ENCODE data around the gene ZC3H6.
A peak's percentile ranks its signal among the peaks of the same experiment; 100 is the strongest.

The ZC3H6 gene, protein sequence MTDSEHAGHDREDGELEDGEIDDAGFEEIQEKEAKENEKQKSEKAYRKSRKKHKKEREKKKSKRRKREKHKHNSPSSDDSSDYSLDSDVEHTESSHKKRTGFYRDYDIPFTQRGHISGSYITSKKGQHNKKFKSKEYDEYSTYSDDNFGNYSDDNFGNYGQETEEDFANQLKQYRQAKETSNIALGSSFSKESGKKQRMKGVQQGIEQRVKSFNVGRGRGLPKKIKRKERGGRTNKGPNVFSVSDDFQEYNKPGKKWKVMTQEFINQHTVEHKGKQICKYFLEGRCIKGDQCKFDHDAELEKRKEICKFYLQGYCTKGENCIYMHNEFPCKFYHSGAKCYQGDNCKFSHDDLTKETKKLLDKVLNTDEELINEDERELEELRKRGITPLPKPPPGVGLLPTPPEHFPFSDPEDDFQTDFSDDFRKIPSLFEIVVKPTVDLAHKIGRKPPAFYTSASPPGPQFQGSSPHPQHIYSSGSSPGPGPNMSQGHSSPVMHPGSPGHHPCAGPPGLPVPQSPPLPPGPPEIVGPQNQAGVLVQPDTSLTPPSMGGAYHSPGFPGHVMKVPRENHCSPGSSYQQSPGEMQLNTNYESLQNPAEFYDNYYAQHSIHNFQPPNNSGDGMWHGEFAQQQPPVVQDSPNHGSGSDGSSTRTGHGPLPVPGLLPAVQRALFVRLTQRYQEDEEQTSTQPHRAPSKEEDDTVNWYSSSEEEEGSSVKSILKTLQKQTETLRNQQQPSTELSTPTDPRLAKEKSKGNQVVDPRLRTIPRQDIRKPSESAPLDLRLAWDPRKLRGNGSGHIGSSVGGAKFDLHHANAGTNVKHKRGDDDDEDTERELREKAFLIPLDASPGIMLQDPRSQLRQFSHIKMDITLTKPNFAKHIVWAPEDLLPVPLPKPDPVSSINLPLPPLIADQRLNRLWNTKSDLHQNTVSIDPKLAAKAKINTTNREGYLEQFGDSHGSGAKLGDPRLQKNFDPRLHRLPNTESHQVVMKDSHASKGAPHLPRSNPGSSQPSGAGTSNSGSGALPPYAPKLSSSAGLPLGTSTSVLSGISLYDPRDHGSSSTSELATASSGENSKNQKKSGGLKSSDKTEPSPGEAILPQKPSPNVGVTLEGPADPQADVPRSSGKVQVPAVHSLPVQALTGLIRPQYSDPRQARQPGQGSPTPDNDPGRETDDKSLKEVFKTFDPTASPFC

DNA sequence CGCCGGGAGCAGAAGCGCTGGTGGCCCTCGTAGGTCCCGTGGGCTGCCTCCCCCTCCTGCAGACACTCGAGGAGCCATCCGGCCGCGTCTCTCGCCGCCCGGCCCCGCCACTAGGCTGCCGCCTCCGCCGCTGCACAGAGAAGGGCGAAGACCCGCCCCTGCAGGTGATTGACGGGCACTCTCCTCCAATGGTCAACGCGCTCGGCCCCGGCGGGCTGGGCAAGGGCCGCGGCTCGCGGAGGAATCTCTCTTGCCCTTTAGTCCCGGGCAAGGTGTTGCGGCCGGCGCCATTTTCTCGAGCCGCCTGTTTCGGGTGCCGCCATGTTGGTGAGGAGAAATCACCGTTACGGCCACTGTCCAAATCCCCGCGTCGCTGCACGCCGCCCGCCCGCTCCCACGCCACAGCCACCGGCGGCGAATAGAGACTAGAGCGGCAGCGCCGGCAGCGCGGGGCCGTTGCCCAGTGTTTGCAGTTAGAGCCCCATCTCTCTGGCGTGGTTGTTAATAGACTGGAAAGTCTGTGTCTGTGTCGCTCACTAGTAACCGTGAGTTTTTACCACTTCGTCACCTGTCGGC lies at the start of gene ZC3H6:
ZC3H6 (plus strand) TSS at position 287 of the 576 bp plus-strand sequence. CDS start 398 bp downstream, outside the sequence.
- DNase-seq, result peak; percentile 97

DNA sequence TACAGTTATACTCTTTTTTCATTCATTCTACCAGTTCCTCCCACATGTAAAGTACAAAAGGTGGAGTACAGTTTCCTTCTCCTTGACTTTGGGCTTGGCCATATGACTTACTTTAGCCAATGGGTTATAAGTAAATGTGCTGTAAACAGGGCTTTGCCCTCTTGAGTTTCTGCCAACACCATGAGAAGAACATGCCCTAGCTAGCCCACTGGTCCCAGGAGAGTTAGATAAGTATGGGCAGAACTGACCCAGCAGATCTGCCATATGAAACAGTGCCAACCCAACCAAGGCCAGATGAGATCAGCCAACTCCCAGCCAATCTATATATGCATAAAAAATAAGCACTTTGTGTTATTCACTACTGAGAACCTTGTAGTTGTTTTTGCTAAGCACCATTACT lies 46.0 kb upstream of the ZC3H6 start:
- DNase-seq, result no peak

DNA sequence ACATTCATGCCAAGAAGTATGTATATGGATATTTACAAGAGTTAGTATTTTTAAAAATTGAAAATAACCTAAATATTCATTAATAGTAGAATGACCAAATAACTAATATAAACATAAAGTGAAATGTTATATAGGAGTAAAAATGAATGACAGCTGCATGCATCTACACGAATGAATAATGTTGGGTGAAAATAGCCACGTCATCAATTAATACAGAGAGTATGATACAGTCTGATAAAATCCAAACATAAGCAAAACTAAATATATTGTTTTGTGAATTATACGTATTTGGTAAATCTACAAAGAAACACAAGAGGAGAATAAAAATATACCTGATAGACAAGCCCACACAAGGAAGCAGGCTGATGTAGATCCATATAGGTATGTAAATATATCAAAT lies 45.0 kb upstream of the ZC3H6 start:
- DNase-seq, result no peak

DNA sequence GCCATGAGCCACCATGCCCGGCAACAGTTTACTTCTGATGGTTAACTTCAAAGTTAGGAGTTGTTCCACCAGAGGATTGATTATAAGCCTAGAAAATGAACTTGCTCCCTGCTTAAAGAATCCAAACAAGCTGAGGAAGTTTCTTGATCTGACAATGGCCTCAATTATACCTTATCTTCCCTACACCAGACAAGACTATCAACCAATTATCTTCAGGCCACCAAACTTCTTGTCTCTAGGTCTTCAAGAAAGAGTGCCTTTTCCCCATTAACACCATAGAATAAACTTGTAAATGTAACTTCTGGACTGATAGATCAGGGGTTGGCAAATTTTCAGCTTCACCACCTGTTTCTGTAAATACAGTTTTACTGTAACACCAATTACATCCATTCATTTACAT lies 35.5 kb upstream of the ZC3H6 start:
- no peak for DNase-seq

DNA sequence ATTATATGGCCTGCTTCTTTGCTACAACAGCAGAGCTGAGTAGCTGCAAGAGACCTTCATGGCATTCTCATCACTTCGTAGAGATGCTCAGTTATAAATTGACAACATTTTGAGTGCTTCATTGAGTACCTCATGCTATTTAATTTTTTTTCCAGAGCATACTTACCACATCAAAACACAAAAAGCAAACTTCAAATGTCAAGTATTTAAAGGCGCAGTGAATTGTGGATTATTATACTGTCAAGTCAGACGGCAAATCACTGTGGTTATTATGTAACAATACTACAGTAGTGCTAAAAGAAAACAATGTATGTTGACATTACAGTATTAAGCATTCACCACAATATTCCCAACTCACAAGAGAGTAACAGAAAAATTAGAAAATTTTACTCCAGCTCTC lies 33.0 kb upstream of the ZC3H6 start:
- no peak for DNase-seq

DNA sequence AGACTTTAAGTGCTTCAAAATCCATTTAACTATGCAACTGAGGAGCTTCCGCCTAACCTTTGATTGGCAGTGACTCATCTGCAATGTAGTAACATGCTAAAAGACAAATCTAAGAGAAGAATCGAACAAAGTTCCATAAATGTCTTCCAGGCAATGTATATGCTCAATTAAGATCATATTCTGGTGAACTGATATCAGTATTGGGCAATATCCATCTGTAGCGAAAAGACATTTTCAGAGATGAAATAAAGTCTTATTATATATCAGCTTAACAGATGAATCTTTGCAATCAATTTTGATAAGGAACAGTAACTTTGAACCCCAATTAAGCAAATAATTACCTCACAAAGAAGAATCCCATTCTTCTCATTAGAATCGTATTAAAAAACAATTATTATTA lies 32.2 kb upstream of the ZC3H6 start:
- DNase-seq, result no peak

DNA sequence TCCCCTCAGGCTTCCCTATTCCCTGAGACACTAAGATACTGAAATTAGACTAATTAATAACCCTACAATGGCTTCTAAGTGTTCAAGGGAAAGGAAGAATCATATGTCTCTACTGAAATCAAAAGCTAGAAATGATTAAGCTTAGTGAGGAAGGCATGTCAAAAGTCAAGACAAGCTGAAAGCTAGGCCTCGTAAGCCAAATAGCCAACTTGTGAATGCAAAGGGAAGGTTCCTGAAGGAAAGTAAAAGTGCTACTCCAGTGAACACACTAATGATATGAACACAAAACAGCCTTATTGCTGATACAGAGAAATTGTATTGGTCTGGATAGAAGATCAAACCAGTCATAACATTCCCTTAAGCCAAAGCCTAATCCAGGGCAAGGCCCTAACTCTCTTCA lies 30.5 kb upstream of the ZC3H6 start:
- no peak for DNase-seq

DNA sequence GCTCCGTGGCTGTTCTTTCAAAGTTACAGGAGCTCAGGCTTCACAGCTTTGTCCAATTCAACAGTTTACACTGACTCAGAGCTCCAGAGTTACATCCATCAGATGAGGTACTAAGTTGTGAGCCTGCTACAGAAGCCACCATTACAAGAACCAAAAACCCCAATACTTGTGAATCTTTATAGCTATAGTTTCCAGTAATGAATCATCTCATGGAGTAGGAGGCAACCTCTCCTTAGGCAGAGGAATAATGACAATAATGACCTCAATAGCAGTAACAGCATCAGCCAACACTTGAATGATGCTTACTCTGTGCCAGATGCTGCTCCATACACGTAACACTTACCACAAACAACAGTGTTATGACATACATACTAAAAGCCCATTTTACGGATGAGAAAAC lies 24.1 kb upstream of the ZC3H6 start:
- DNase-seq, result no peak

DNA sequence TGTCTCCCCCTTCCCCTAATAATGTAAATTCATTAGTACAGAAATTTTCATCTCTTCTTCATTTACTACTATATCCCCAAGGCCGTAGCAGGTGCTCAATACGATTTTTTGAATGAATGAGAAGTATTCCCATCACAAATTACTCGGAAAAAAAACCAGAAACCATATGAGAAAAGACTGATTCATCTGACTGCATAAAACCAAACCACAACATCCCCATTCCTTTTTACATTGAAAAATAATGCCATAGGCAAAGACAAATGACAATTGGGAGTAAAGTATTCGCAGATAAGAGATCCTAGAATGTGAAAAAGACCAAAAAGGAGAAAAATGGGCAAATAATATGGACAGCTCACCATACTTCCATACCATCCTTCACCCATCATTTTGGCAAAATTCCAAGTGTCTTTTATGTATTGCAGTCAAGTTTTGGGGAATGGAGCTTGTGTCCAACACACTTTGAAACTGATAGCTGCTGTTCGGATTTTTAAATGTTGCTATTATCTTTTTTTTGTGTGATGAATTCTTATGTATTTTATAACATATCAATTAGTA lies 22.1 kb upstream of the ZC3H6 start:
- DNase-seq, result no peak

DNA sequence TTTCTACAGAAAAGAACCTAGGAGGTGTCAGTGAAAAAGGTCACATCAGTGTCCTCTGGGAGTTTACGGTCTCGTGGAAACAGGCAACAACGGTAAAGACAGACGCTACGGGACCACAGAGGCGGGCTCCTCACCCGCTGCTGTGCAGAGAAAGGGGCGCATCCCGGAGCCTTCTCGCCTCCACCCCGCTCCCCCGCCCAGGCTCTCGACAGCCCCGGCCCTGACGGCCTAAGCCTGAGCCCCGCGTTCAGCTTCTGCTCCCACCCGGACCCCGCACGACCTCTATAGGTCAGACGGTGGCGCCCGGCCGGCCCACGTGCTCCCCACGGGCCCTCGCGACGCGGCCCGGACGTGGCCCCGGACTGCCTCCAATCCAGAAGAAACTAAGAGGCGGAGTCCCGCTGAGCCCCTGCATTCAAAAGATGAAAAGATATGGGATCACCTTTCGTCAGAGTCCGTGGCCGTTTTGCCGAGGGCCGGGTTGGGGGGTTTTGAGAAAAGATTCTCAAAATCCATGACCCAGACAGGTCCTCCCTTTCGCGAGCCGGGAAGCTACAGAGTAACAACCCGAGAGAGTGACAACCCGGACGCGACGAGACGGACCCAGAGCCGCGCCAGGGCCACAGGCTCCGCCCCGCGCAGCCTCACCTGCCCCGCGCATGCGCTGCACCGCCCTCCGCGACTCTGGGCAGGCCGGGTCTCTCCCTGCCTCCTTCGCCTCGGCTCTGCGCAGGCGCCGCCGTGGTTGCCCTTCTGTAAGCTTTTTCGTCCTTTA lies 20.7 kb upstream of the ZC3H6 start, which contains the start of gene ZC3H8:
ZC3H8 (minus strand) TSS at position 577 of the 775 bp plus-strand sequence; CDS start at position 516, 61 bp downstream.
- DNase-seq, result peak; percentile 88

DNA sequence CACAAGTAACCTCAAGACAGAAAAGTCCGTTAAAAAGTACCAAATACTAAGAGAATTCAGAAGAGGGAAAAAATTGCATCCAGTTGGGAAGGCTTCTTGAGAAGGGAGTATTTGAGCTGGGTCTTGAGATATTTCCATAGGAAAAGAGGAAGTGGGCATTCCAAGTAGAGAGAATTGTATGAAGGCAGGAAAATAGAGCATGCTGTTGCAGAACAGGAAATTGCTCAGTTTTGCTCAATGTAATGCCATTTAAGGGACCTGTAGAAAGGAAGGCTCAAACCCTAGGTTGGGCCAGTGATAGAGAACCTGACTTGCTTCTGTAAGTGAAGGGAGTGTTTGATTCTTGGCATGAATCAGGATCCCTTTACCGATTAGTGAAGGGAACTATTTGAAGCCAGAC lies 19.5 kb upstream of the ZC3H6 start:
- DNase-seq, result no peak

DNA sequence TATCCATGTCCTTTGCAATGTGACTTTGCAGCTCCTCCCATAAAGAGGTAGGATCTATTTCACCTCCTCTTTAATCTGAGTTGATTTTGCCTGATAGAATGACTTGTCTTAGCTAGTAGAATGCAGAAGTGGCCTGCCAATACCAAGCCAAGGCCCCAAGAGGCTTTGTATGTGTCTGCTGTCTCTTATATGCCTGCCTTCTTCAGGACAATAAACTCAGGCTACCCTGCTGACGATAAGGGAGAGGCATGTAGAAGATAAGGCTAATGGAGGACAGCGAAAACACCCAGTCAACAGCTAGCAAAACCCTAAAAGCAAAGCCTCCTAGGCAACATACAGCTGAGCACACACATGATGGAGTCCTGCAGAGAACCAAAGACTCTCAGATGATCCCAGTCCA lies 18.7 kb upstream of the ZC3H6 start:
- no peak for DNase-seq

DNA sequence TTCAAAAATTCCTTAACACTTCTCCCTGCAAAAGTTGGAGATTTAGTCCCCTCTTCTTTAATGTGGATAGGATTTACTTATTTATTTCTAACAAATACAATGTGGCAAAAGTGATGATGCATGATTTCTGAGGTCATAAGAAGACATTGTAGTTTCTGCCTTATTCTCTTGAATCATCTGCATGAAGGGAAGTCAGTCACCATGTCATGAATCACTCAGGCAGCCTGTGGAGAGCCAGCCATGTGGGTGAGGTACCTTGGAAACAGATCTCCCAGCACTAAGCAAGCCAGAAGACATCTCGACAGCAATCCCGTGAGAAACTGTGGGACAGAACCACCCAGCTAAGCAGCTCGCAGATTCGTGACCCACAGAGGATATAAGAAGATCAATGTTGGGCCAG lies 17.8 kb upstream of the ZC3H6 start:
- DNase-seq, result peak; percentile 66

DNA sequence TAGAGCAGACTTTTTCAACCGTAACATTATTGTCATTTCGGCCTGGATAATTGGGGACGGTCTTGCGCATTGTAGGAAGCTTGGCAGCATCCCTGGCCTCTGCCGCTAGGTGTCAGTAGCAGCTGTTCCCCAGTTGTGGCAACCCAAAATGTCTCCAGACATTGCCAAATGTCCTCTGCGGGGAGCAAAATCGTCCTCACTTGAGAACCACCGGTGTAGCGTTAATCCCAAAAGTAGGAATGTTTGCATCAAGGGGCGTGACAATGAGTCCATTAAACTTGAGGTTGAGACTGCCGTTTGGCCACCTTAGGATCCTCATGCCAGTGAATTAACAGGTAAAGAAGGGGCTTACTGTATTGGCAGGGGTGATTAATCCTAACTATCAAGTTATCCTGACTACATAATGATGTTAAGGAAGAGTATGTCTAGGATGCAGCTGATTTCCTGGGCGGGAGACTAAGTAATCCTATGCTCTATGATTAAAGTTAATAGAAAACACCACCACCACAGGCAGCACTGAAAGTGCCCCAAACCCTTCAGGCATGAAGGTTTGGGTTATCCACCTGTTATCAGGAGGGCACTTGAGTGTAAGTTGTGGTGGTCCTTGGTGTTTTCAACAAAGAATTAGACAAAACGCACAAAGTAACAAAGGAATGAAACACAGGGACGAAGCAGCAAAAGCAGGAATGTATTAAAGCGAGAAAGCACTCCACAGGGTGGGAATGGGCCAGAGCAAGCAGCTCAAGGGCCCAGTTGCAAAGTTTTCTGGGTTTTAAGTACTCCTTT lies 15.7 kb upstream of the ZC3H6 start:
- DNase-seq, result peak; percentile 48

DNA sequence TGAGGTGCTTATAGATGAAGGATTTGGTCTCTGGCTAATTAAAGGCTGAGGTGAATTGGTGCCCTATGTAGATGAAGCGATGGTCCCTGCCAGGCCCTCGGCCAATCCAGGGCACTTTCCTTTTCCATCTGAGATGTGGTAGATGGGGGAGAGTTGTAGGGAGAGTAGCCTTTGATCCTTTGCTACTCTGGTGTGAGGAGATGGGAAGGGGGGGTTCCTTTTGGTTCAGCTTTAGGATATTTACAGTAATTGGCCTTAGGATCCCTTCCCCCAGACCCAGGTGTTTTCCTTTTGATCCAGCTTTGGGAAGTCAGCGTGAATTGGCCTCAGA lies 15.1 kb upstream of the ZC3H6 start:
- no peak for DNase-seq

DNA sequence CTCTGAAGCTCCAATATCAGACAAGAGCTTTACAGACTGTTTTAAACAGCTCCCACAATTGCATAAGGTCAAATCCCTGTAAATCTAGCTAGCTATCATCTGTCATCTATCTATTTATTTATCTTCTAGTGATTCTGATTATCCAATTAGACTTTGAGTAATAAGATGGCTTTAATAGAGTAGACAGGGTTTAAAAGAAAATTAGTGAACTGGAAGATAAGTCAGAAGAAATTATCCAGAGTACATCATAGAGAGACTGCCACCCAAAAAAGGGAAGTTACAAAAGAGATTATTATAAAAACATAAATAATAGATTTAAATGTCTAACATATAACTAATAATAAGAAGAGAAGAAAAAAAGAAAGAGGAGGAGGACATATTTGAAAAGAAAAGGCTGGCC lies 12.5 kb upstream of the ZC3H6 start:
- DNase-seq, result no peak

DNA sequence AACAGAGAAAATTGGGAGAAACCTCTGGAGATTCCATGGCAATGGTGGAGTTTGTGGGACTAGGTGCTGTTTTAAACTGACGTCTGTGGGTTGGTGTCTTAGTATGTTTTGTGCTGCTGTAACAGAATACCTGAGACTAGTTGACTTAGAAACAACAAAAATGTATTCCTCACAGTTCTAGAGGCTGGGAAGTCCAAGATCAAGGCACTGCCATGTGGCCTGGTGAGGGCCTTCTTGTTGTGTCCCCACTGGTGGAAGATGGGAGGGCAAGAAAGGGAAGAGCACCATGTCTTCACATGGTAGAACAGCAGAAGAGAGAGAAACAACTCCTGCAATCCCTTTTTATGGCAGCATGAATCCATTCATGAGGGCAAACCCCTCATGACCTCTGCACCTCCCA lies 6.8 kb upstream of the ZC3H6 start:
- no peak for DNase-seq

DNA sequence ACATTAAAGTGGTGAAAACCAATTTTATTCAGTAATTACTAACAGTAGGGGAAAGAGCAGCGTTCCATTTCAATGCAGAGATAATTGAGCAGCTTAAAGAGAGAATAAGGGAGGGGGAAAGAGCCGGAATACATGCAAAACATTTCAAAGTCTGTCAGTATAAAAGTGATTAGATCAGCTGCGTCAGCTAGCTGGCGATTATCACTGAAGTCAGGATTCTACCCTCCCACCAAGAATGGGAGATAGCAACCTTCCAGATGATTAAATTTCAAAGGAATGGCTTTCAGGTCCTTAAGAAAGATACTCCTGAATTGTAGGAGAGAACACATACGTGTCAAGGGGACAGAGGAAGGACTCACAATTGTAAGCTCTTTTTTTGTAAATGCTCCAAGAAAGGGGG lies 2.7 kb upstream of the ZC3H6 start:
- DNase-seq, result no peak

DNA sequence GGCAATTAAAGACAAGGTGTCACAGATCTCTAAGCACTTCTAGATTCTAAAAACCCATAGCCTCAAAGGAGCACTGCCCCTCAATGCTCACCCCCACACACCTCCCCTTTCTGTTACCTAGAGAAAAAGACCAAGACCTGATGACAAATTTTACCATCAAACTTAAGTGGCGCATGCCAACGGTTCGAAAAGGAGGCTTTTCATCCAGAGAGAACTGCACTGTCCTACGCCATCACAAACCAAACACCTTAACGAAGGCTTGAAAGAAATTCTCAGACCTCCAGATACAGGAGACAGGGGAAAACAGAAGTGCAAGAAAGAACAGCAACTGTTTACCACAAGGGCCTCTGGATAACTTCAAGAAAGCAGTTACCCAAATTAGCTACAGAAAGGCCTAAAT lies 2.0 kb upstream of the ZC3H6 start:
- DNase-seq, result no peak

DNA sequence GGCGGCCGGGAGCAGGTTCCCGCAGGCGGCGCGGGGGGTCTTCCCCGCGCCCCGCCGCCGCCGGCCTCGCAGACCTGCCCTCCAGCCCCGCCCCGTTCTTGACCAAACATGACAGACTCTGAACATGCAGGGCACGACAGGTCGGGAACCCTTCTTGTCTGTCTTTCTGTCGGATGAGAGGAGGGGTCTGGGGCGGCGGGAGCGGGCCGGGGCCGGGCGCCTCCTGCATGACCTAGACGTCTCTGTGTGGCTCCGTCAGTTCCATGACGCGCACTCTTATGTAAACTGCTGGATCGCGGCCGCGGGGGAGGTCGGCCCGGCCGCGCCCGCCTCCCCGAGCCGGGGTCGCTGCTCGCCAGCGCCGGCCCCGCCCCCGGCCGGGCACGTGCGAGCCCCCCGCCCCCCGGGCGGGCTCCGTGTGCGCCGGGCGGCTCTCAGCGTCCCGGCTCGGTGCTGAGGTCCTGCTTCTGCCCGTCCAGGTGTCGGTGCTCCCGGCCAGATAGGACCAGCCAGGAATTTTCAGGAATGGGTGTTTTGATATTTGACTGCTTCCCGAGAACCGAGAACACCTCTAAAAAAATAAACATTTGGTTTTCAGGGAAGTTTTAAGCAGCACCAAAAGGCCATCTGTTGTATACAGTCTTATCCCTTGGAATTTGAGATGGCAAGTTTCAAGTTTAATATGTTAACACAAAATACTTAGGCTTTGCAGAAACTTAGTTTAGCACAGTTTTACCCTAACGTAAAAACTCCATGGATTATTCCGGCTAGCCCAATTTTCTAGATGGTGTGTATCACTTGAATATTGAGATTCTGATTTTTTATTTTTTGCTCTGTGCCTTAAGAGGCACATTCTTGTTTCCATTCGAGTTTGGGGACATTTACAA lies 733 bp downstream of the ZC3H6 start:
- peak; percentile 55 for DNase-seq

Measured in kidney glomerular epithelial cell (primary cell).